Astrocyte (in vitro differentiated cells and primary cell): Measurements from ENCODE around the gene P2RY8. TPM values are rescaled to one million over a fixed set of nuclear protein-coding genes. Genes with fewer than 3 reads are reported as not detected.

Source experiments
- DNase-seq: peaks from one replicate; pipeline ENCODE4 v3.0.0-alpha.2; 2010; ENCODE audit warnings: low read depth
- FAIRE-seq: peaks from 2 replicates; lab custom pipeline; 2011; peaks lifted over from hg19 to GRCh38; lab: Jason Lieb, UNC
- H2AFZ ChIP-seq: 2 replicates; pipeline ENCODE4 v1.6.0; 2012; ENCODE audit warnings: low read depth, low read length, inconsistent platforms
- H3K27ac ChIP-seq: 2 replicates; pipeline ENCODE4 v1.5.1; 2011; ENCODE audit warnings: low read depth, low read length, inconsistent platforms
- H3K27me3 ChIP-seq: 2 replicates; pipeline ENCODE4 v1.6.0; 2011; ENCODE audit warnings: low read length, inconsistent platforms; ENCODE audit not compliant: insufficient read depth
- H3K36me3 ChIP-seq: 2 replicates; pipeline ENCODE4 v1.5.1; 2011; ENCODE audit warnings: low read length, inconsistent platforms; ENCODE audit not compliant: insufficient read depth
- H3K4me1 ChIP-seq: 2 replicates; pipeline ENCODE4 v1.5.1; 2011; ENCODE audit warnings: low read length, inconsistent platforms; ENCODE audit not compliant: insufficient read depth
- H3K4me2 ChIP-seq: 2 replicates; pipeline ENCODE4 v1.6.0; 2012; ENCODE audit warnings: low read length, inconsistent platforms
- H3K4me3 ChIP-seq: 2 replicates; pipeline ENCODE4 v1.5.1; 2011; ENCODE audit warnings: low read depth, mild to moderate bottlenecking, low read length, inconsistent platforms; ENCODE audit not compliant: insufficient read depth
- H3K79me2 ChIP-seq: 2 replicates; pipeline ENCODE4 v1.6.0; 2012; ENCODE audit warnings: mild to moderate bottlenecking, low read length, inconsistent platforms; ENCODE audit not compliant: insufficient read depth
- H3K9ac ChIP-seq: 2 replicates; pipeline ENCODE4 v1.6.0; 2012; ENCODE audit warnings: mild to moderate bottlenecking, low read length, inconsistent platforms
- H3K9me3 ChIP-seq: 2 replicates; pipeline ENCODE4 v1.5.1; 2012; ENCODE audit warnings: low read depth, mild to moderate bottlenecking, low read length, inconsistent platforms; ENCODE audit not compliant: insufficient read depth
- H4K20me1 ChIP-seq: 2 replicates; pipeline ENCODE4 v1.6.0; 2012; ENCODE audit warnings: low read length, inconsistent platforms; ENCODE audit not compliant: insufficient read depth
- H3K27ac Mint-ChIP-seq: one replicate; pipeline ENCODE4 v1.8.0; 2021; ENCODE audit warnings: mild to moderate bottlenecking, mixed read lengths; ENCODE audit not compliant: unreplicated experiment
- H3K27me3 Mint-ChIP-seq: one replicate; pipeline ENCODE4 v1.8.0; 2021; ENCODE audit warnings: low read depth, mixed read lengths; ENCODE audit not compliant: unreplicated experiment
- H3K36me3 Mint-ChIP-seq: one replicate; pipeline ENCODE4 v1.8.0; 2021; ENCODE audit warnings: low read depth, mixed read lengths; ENCODE audit not compliant: unreplicated experiment
- H3K4me1 Mint-ChIP-seq: one replicate; pipeline ENCODE4 v1.8.0; 2021; ENCODE audit warnings: low read depth, mixed read lengths; ENCODE audit not compliant: unreplicated experiment
- H3K4me3 Mint-ChIP-seq: one replicate; pipeline ENCODE4 v1.8.0; 2021; ENCODE audit warnings: mild to moderate bottlenecking, moderate library complexity, mixed read lengths; ENCODE audit not compliant: unreplicated experiment
- H3K9me3 Mint-ChIP-seq: one replicate; pipeline ENCODE4 v1.8.0; 2021; ENCODE audit warnings: mild to moderate bottlenecking, mixed read lengths; ENCODE audit not compliant: unreplicated experiment
- CTCF ChIP-seq: IDR thresholded peaks from 2 replicates; pipeline ENCODE4 v1.5.1; 2011; ENCODE audit warnings: low read depth, mild to moderate bottlenecking, inconsistent platforms, low read length, moderate library complexity; ENCODE audit not compliant: insufficient read depth
- EZH2 ChIP-seq: IDR thresholded peaks from 2 replicates; pipeline ENCODE4 v1.6.1; 2012; ENCODE audit warnings: mild to moderate bottlenecking, low read length, inconsistent platforms; ENCODE audit not compliant: insufficient read depth
- total RNA-seq: library from RNA; stranded (reverse); gene quantifications from 2 replicates; pipeline ENCODE4 v1.2.1, GENCODE V29; 2021

Gene P2RY8
- total RNA-seq, 1 donor from 2014 or later = not detected

- Mint-ChIP-seq H3K4me3 (no peak overlapping the region), H3K36me3 (no peaks in the 10 kb centered on the region), H3K4me1 (no peaks in the 10 kb centered on the region), H3K27ac (no peak overlapping the region), H3K27me3 (peaks cover 2% of the 10 kb centered on the region), H3K9me3 (peaks cover 23% of the 10 kb centered on the region)
- Histone ChIP-seq H3K4me1 (no peaks in the 10 kb centered on the region), H3K27me3 (no peaks in the 10 kb centered on the region), H3K79me2 (no peaks in the 10 kb centered on the region), H3K9ac (no peak overlapping the region), H3K27ac (no peak overlapping the region), H3K9me3 (no peaks in the 10 kb centered on the region), H4K20me1 (no peaks in the 10 kb centered on the region), H3K4me3 (no peak overlapping the region), H3K4me2 (no peak overlapping the region), H2AFZ (no peak overlapping the region), H3K36me3 (no peaks in the 10 kb centered on the region)
- TF ChIP-seq EZH2 = no peak
- no peak for TF ChIP-seq CTCF
- DNase-seq (no peak), FAIRE-seq (no peak)
These were observed 20.3 kb downstream of the P2RY8 start for GRCh38 chrX:1516596-1517104.

- Mint-ChIP-seq H3K4me1 (no peaks in the 10 kb centered on the region), H3K27ac (no peak overlapping the region), H3K27me3 (peaks cover 6% of the 10 kb centered on the region), H3K36me3 (no peaks in the 10 kb centered on the region), H3K9me3 (peaks cover 20% of the 10 kb centered on the region), H3K4me3 (no peak overlapping the region)
- FAIRE-seq (no peak), DNase-seq (no peak)
- Histone ChIP-seq H3K9me3 (peaks cover 4% of the 10 kb centered on the region), H3K27me3 (no peaks in the 10 kb centered on the region), H2AFZ (no peak overlapping the region), H3K27ac (no peak overlapping the region), H4K20me1 (no peaks in the 10 kb centered on the region), H3K79me2 (no peaks in the 10 kb centered on the region), H3K9ac (no peak overlapping the region), H3K4me2 (no peak overlapping the region), H3K4me1 (no peaks in the 10 kb centered on the region), H3K36me3 (no peaks in the 10 kb centered on the region), H3K4me3 (no peak overlapping the region)
- TF ChIP-seq CTCF = no peak
- no peak for TF ChIP-seq EZH2
These were observed 25.2 kb downstream of the P2RY8 start for GRCh38 chrX:1511829-1512228.

- H3K79me2 ChIP-seq = no peaks in the 10 kb centered on the region
These were observed 25.8 kb downstream of the P2RY8 start for GRCh38 chrX:1511150-1511549.

More at GRCh38 chrX:1511150-1511549, 25.8 kb downstream of the P2RY8 start:
- Histone ChIP-seq H3K4me2 (no peak overlapping the region), H3K27me3 (no peaks in the 10 kb centered on the region), H2AFZ (no peak overlapping the region), H3K9ac (no peak overlapping the region), H3K9me3 (peaks cover 4% of the 10 kb centered on the region), H3K4me1 (no peaks in the 10 kb centered on the region), H3K4me3 (no peak overlapping the region), H4K20me1 (no peaks in the 10 kb centered on the region), H3K36me3 (no peaks in the 10 kb centered on the region), H3K27ac (no peak overlapping the region)
- Mint-ChIP-seq H3K36me3 (no peaks in the 10 kb centered on the region), H3K4me1 (no peaks in the 10 kb centered on the region), H3K4me3 (no peak overlapping the region), H3K27ac (no peak overlapping the region), H3K9me3 (peaks cover 17% of the 10 kb centered on the region), H3K27me3 (peaks cover 3% of the 10 kb centered on the region)
- TF ChIP-seq EZH2 = no peak
- TF ChIP-seq CTCF = no peak
- no peak for FAIRE-seq
- DNase-seq = no peak
